Stimulated activated CD8-positive, alpha-beta memory T cell treated with anti-CD3 and anti-CD28 coated beads, Interleukin-12 subunit alpha, Interleukin-12 subunit beta, amount 100 ng/mL, for 1 hour (primary cell): ENCODE results near the gene DAO.
"Not testable (repeated sequence)": the region's sequence is repeated elsewhere in the genome, so short reads cannot be mapped to it uniquely, and the experiment has no call there.

ENCODE experiments used
- DNase-seq: peaks from one replicate; pipeline ENCODE4 v3.0.0-alpha.2; 2020; ENCODE audit warnings: low read depth

DAO gene

DNA sequence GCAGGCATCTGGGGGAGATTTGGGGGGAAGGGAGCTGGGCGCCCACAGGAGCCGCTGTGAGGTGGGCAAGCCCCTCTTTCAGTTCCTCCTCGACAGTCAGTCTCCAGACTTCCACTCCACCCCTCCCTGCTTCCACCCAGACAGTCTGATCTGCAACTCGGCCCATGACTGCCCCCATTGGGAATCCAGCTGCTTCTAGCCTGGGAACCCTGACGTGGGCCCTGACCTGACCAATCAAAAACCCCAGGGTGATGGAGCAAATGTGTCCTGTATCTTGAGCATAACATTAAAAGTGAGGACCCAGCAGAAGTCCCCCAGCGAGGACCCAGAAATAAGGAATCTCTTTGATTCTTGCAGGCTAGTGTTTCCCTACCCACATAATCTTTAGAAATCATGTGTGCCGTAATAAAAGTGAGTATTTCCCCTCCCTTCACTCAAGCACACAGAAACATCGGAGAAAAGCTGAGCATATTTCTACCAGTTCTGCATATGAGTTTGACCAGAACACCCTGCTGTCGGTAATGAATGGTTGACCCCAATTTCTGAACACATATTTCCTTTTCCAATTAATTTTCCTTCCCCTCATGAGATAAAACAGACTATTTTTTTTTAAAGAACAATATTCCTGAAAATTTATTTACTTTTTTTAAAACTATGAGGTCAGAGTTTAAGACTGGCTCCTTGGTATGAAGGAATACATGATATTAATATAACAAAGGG, 28.9 kb upstream of the DAO start:
- DNase-seq: no peak

DNA sequence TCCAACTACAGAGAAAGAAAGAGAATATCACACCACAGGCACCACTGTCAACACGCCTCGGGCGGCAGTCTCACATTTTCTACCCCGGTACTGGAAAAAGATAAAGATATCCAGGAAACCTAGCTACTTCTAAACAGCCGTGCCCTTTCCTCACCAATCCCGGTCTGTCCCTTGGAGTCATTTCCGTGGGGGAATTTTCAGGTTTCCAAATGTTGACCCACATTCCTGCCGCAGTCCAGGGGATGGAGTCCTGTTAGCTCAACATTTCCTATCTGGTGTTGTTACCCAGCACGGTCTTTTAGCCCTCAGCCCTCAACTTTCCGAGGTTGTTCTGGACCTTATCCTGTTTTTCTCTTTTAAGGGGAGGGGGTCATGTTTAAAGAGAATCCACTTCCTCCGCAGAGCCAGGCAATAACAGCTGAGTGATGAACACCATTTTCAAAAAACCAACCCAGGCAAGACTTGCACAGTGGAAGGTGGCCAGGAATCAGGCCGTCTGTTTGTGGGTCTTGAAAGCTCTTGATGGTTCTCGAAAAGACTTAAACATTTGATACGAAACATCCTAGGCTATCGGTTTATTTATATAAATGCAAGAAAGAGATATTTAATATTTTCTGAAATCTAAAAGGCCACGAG, 27.1 kb upstream of the DAO start:
- DNase-seq: no peak

DNA sequence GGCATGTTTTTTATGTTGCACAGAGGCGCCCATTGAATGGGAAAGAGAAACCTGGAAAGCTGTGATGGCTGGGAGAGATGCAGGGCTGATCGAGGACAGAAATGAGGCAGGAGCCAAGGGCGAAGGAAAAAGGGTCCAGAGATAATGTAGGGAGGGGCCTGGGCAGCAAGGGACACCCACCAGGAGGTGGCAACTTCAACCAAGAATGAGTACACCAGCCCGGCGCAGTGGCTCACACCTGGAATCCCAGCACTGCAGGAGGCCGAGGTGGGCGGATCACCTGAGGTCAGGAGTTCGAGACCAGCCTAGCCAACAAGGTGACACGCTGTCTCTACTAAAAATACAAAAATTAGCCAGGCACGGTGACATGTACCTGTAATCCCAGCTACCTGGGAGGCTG, 26.5 kb upstream of the DAO start:
- DNase-seq: no peak

DNA sequence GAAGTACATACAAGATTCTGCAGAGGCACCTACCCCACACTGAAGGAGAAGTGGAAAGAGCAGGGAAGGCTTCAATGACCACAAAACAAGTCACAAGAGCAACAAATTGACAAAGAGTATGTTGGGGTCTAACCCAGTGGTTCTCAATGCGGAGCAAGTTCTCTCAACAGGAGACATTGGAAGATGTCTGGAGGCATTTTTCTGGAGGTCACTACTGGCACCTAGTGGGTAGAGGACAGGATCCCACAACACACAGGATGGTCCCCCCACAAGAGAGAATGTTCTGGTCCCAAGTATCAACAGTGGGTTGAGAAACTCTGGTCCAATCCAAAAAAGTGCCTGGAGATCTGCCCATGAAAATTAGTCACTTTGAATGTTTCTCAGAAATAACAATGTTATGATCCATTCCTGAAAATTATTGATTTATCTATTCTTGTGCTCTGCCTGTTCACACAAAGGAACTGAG, 25.9 kb upstream of the DAO start:
- no peak for DNase-seq

DNA sequence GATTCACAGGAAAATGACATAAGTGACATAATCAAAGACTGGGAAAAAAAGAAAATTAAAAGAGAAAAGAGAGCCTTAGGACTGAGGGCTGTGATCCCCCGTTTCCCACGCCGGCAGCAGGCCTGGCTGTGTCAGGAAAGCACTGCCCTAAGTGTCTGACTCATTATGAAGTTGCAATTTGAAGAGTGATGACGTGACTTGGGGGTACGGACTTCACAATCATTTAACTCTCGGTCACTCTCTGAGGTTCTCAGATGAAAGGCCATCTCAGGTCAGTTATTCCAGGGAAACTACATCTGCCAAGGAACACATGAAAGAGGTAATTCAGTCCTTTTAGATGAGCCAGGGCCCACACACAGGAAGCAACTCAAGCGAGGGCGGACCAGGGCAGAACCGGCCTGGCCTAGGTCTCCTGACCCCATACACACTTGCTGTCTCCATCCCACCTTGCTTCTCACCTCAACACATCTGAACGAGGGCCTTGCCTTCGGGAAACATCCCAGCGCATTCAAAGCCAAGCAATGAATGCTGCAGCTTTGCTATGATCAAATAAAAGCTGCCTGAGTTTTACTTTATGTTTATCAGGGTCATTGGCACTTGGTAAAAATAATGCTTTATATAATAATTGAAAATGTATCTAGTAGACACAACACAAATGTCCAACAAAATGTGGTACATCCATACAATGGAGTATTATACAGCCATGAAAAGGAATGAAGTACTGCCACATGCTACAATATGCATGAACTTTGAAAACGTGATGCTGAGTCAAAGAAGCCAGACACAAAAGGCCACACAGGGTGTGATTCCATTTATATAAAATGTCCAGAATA, 25.2 kb upstream of the DAO start:
- no peak for DNase-seq

DNA sequence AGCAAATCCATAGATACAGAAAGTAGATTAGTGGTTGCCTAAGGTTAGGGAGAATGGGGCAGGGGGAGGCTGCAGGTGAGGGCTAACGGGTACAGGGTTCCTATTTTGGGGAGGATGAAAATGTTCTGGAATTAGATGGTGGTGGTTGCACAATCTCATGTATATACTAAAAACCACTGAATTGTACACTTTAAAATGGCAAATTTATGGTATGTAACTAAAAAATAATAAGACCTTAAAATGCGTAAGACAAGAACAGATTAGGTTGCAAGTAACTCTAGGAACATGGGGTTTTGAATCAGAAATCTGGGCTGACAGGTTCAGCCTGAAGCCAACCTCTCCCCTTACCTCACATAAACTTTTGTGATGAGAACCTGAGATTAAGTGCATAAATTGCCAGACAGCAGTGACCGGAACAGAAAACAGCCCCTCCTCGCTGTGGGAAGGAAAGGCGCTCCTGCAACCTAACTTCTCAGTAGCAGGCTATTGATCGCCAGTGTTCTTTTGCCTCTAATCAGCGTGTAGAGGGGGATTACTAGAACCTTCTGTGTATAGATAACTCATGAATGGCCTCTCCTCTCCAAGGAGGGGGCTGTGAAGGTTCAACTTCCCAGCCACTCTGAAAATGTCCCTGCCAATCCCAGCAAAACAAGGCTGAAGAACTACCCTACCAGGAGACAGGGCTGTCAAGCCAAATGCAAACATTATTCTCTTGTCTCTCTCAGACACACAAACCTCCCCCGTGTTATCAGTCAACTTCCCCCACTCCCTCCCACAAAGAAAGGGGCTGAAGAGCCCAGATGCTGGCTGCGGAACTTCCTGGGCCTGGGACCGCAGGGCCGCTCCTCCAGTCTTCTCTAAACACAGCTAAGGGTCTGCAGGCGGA, 24.4 kb upstream of the DAO start:
- DNase-seq: no peak

DNA sequence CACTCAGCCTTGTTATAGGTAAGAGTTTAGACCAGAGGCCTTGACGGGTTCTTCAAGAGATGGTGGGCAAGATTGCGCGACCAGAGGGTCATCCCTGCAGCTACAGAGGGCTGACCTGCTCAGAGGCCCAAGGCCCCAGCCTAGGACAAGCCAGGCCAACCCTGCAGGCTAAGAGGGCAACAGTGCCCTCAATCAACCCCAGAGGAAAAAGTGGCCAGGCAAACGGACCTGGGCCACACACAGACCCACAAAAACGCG, 23.8 kb upstream of the DAO start:
- DNase-seq: no peak

DNA sequence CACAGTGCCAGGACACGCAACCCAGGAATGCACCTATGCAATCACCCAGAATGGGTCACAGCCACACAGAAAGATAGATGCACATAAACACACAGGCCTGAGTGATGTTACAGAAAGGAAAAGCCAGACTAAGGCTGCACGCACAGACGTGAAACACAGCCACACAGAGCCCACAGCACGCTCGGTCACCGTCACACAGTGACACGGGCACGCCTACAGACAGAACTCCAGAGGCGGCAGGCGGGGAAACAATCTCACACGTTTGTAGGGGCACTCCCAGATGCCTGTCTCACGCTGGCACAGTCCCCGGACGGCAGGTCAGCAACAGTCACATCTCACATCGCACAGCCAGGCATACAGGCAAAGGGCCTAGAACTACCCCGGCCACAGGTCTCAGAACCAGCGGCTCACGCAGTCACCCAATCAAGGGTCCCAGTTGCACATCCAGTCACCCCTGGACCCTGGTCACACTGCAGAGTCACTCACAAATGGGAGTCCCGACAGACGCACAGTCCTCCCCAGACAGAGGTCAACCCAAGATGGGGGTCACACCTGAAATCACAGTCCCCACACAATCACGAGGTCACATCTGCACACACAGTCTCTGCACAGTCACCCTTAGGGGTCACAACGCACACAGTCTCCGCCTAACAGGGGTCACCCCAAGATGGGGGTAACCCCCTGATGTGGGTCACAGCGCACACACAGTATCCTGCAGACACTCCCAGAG, 23.3 kb upstream of the DAO start:
- DNase-seq: peak; percentile 27

DNA sequence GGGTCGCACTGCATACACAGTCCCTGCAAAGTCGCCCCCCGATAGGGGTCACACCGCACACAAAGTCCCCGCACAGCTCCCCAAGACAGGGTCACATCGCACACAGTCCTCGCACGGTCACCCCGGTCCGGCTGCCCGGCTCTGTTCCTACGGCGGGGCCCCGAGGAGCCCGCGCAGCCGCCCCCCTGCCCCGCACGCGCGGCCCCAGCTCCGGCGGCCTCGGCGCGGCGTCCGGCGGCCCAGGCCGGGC, 22.8 kb upstream of the DAO start:
- no peak for DNase-seq

DNA sequence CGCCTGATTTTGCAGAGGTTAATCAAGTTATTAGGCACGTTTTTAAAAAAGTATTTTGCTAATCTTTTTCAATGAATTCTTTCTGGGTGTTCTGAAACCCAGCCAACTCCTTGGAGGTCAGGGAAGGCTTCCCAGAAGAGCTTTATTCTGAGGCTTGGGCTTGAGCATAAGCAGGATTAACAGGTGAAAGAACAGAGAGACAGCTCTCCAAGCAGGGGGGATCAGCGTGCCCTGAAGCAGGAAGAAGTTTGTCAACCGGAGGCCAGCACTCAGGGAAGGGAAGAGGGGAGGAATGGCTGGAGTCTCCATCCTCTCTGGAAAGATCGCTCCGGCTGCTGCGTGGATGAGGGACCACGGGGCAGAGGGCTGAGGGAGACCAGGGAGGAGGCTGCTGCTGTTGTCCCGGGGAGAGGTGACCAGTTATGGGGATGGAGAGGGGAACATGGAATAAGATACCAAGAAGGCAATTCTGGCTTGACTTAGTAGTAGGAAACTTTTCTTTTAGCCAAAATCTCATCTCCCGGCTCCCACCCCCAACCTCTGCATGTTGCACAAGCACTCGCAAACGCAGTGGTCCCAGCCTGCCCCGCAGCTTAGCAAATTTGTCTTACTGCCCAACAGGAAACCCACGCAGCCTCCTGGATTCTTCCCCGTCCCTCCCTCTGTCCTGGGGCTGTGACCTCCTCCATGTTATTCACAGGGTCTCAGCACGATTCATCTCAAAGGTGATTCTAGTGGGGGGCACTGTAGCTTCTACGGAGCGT, 21.4 kb upstream of the DAO start:
- DNase-seq: no peak

DNA sequence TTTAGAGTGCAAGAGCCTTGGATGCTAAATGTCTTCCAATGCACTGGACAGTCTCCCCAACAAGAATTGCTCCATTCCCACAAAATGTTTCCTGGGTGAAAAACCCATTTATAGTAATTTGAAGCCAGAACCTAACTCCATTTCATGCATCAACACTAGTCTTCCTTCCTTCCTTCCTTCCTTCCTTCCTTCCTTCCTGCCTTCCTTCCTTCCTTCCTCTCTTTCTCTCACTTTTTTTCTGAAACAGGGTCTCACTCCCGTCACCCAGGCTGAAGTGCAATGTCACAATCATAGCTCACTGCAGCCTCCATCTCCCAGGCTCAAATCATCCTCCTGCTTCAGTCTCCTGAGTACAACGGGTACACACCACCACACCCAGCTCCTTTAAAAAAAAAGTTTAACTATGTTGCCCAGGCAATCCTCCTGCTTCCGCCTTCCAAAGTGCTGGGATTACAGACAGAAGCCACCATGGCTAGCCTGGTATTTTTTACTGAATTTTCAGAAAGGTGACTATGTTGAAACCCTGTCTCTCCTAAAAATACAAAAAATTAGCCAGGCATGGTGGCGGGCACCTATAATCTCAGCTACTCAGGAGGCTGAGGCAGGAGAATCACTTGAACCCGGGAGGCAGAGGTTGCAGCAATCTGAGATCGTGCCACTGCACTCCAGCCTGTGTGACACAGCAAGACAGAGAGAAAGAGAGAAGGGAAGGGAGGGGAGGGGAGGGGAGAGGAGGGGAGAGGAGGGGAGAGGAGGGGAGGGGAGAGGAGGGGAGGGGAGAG, 20.6 kb upstream of the DAO start:
- DNase-seq: not testable (repeated sequence)

DNA sequence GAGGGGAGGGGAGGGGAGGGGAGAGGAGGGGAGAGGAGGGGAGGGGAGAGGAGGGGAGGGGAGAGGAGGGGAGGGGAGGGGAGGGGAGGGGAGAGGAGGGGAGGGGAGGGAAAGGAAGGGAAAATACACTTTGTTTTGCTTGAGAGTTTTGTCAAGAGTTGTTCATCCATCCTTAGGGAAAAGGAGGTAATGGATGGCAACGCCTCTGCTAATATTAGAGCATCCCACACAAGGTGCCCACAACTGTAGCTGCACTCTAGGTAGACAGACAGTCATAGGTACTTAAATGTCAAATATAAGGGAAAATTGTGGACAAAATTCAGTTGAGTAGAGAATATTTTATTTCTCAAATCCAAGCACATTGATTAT, 20.0 kb upstream of the DAO start:
- DNase-seq: no peak

DNA sequence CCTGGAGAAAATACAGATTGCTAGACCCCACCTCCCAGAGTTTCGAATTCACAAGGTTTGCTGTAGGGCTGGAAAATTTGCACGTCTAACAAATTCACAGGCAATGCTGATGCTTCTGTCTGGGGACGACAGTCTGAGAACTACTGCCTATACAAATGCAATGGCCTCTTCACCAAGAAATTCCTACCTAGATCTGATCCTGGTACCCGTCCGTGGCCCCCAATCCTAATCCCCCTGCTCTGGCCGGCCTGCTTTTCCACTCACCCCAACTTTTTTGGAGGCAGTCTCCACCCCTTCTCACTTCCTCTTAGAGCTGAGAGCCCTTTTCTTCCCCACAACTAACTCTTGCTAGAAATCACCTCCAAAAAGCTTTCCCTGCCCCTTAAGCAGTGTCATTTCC, 19.4 kb upstream of the DAO start:
- DNase-seq: no peak

DNA sequence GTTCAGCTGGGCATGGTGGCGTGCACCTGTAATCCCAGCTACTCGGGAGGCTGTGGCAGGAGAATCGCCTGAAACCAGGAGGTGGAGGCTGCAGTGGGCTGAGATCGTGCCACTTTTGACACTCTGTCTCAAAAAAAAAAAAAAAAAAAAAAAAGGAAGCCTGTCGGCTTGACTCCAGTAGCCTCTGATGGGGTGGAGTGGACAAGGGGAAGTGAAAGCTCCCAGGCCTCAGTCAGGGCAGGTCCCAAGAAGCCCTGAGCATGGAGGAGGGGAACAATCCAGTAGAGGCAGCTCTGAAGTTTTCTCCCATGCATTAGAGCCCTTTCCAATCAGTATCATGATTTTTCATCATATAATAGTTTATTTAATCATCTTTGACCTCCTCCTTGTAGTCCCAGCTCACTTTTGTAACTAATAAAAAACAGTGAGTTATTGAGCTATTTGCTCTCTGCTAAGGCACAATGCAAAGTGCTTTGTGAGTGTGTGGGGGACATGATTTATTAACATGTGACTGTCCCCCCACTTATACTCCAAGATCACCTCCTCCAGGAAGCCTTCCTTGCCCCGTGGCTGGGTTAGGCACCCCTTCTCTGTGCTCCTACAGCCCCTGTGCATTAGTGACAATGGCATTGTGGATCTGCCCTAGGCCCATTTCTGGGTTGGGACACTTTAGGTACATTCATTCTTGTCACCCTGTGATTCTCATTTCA, 17.9 kb upstream of the DAO start:
- no peak for DNase-seq

DNA sequence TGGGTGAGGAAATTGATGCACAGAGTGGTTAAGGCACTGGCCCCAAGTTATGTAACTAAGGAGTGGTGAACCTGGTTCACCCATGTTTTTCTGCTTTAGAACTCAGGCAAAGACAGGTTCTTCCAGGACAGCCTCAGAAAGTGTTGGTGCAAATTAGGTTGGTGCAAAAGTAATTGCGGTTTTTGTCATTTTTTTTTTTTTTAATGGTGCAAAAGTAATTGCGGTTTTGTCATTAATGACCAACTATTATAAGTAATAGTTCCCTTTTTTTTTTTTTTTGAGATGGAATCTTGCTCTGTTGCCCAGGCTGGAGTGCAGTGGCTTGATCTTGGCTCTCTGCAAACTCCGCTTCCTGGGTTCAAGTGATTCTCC, 17.3 kb upstream of the DAO start:
- no peak for DNase-seq

DNA sequence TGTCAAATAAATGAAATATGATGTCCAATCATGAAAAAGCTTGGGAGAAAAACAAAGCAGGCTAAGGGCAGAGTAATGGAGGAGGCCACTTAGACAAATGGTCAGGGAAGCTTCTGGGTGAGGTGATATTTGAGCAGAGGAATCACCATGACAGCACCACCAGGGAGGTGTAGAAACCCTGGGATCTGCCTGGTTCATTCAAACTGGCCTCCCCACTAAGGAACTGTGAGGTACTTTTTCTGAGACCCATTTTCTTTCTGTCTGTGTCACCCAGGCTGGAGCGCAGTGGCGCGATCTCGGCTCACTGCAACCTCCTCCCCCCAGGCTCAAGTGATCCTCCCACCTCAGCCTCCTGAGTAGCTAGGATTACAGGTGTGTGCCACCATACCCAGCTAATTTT, 14.7 kb upstream of the DAO start:
- DNase-seq: no peak

DNA sequence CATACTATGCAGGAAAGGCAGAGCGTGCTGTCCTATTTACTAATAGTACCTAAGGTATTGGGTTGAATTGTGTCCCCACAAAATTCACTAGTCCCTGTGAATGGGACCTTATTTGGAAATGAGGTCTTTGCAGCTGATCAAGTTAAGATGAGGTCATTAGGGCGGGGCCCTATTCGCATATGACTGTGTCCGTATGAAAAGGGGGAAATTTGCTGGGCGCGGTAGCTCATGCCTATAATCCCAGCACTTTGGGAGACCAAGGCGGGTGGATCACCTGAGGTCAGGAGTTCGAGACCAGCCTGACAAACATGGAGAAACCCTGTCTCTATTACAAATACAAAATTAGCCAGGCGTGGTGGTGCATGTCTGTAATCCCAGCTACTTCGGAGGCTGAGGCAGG, 13.8 kb upstream of the DAO start:
- DNase-seq: not testable (repeated sequence)

DNA sequence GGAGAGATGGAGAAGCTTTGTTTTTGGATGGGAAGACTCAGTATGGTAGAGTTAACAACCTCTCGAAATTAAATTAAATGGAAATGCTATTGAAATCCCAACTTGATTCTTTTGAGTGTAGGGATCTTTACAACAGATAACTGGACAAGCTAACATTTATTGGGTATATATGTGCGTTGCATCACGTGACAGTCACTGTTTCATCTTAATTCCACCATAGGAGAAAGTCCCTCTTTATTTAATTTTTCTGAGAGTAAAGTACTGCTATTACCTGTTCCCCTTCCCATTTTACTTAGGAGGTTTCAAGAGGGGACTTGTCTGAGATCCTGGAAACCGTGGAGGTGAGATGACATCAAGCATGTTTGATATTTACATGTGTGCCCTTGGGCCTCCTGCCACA, 11.1 kb upstream of the DAO start:
- no peak for DNase-seq

DNA sequence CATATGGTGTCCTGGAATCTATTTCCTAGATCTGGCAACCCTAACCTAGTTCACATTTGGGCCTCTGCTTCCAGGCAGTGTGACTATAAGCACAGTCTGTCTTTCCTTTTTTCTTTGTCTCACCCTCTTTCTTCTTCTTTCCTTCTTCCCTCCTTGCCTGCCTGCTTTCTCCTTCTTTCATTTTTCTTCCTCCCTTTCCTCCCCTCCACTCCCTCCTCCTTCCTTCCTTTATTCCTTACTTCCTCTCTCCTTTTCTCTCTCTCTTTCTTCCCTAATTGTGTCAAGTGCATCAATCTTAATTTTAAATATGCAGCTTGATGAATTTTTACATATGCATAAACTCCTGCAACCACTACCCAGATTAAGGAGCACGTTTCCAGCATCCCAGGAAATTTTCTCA, 4.6 kb upstream of the DAO start:
- no peak for DNase-seq
